GM12872 (cell line): ENCODE data around the gene CDKN2B-AS1.

Experiments
- TF ChIP-seq, protein P1 (sequence below): IDR thresholded peaks from 3 replicates; pipeline ENCODE4 v1.5.1; 2011; ENCODE audit warnings: low read depth, mild to moderate bottlenecking, low read length, moderate library complexity; ENCODE audit not compliant: insufficient read depth

CDKN2B-AS1 gene

DNA sequence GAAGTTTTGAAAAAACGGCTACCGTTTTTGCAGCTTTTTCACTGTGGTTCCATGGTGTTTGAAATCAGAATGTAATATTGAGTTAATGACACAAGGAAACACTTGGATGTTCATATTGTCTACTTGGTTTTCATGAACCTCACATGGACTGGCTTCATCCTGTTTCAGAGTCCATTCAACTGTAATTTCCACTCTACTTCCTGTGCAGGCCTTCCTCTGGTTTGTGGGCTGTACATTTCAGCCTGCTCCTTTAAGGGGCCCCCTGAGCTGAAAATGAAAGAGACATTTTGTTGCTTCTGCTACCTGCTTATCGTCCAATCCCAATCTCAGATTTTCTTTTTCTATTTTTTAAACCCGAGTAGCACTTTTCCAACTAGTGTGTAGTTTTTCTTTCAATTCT lies 56.3 kb downstream of the CDKN2B-AS1 start:
- TF ChIP-seq, protein P1, sequence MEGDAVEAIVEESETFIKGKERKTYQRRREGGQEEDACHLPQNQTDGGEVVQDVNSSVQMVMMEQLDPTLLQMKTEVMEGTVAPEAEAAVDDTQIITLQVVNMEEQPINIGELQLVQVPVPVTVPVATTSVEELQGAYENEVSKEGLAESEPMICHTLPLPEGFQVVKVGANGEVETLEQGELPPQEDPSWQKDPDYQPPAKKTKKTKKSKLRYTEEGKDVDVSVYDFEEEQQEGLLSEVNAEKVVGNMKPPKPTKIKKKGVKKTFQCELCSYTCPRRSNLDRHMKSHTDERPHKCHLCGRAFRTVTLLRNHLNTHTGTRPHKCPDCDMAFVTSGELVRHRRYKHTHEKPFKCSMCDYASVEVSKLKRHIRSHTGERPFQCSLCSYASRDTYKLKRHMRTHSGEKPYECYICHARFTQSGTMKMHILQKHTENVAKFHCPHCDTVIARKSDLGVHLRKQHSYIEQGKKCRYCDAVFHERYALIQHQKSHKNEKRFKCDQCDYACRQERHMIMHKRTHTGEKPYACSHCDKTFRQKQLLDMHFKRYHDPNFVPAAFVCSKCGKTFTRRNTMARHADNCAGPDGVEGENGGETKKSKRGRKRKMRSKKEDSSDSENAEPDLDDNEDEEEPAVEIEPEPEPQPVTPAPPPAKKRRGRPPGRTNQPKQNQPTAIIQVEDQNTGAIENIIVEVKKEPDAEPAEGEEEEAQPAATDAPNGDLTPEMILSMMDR, result no peak

DNA sequence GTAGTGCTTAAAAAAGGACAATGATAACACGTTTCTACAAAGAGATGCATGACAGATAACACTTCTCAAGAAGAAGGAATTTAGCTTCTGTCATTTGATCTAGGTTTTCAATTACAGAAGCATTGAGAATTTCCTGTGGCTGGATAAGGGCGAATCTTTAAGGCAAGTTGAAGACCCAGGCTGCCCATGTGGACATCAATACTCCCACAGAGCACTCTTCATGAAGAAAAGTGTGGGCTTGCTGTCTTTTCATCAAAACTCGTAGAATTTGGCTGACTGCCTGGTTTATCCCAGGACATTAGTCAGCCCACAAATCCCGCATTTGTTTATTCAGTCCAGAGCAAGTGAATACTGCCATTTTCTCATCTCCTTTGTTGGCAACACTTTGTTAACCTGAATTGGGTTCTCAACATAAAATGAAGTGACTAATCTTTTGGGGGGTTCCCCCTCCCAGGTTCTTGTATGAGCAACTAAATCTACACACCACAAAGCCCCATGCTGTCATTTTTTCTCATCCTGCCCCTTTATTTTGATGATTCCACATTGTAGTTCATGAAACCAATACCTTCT lies 57.9 kb downstream of the CDKN2B-AS1 start:
- TF ChIP-seq, protein P1, result no peak

DNA sequence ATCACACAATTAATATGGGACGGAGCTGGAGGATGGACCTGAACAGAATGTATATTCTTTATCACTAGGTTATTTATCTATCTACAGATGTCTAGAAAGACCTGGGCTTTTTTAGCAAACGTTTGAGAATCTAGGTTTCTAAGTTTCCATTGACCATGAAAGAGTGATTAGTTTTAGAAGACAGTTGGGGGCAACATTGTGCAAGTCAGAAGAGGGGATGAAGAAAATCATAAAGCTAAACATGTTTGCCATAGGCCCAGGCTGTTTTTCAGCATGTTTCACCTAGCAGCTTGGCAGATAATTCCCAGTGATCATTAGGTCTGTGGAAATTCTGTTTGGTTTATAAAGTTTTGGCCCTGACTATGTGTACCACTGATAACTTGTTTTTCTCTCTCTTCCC lies 58.6 kb downstream of the CDKN2B-AS1 start:
- TF ChIP-seq, protein P1, result no peak

DNA sequence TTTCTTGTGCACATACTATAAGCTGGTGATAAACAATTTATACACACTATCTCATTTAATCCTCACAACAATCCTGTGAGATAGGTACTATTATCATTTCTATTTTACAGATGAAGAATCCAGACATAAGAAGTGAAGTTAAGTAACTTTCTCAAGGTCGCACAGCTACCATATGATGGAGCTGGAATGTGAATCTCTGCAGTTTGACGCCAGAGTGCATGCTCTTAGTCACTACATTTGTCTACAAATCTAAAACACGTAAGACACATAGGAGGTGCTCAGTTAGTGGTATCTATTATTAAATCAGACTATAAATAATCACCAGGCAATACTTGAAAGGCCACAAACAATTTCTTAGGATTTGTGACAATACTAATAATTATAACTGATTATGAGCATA lies 59.5 kb downstream of the CDKN2B-AS1 start:
- TF ChIP-seq, protein P1, result no peak

DNA sequence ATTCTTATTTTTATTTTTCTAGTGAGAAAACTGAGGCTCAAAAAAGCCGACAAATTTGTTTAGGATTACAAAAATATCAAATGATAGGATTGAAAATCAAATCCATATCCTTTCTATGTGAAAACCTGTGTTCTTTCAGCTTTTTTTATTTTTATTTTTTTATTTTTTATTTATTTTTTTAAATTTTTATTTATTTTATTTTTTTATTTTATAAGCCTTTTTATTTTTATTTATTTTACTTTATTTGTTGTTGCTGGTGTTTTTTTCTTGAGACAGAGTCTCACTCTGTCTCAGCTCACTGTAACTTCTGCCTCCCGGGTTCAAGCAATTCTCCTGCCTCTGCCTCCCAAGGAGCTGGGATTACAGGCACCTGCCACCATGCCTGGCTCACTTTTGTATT lies 59.9 kb downstream of the CDKN2B-AS1 start:
- TF ChIP-seq, protein P1, result no peak

DNA sequence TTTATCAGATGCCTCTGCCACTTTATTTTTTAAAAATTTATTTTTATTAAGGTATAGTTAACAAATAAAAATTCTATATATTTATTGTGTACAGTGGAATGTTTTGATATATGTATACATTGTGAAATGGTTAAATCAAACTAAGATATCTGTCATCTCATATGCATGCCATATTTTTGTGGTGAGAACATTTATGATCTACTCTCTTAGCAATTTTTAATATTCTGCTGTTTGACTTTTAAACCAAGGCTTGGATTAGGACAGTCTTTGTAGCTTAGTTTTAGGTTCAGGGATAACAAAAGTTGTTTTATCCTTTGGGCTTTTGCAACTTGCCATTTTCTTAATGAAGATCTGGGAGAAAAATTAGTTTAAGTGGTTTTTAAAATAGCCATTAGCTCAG lies 60.5 kb downstream of the CDKN2B-AS1 start:
- TF ChIP-seq, protein P1, result no peak

DNA sequence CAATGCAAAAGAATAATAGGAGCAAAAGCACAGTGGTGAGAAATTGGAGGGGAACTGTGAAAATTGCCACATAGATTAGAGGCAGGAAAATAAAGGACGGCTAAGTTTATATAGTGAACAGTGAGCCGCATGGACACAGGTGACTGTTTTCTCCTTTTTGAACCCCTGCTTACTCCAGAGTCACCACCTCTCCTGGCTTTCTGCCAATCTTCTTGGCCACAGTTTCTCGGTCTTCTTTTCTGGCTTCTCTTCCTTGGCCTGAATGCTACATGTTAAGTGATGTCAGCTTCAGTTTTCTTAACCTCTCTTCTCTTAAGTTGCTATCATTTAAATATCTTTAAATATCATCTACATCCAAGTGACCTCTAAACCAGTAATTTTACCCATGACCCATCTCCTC lies 61.8 kb downstream of the CDKN2B-AS1 start:
- TF ChIP-seq, protein P1, result no peak
